DMS53 (cell line): Measurements from ENCODE around the gene FBXW8.

Source experiments
- DNase-seq: peaks from one replicate; lab custom pipeline; 2025; lab: John Stamatoyannopoulos, UW

The FBXW8 gene

DNA sequence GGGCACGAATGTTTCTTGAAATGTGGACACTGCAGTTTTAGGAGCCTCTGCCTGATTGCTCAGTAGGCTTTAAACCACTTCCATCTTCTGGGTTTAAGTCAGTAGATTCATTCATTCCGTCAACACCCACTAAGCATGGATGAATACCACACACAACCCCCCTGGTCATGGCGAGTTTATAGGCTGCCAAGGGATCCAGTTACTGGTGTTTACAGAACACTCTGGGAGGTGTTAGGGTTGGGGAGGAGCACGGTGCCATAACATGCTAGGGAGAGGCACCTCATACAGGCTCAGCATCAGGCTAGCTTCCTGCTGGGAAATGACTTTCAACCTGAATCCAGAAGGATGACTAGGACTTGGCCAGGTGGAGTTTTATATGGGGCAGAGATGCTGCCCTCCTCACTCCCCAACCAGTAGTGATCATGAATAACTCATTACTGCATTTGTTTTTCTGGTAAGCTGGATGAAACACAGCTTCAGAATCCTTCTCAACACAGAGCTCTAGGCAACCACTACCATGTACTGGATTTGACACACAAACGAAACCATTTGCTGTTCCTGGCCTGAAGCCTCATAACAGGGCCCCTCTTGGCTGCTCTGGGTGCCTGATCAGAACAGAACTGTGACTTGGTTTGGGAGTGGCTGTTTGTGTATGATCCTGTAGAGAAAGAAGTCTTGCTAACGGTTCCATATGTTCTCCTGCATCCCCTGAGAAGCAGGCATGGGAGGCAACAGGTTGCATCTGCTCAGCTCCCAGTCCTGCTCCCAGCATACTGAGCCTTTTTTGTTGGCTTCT is 47.9 kb downstream of the FBXW8 start:
- DNase-seq: no peak

- DNase-seq: no peak
These were observed 48.4 kb downstream of the FBXW8 start for GRCh38 chr12:116959198-116959460.

GRCh38 chr12:116959845-116960514 is 49.2 kb downstream of the FBXW8 start:
- no peak for DNase-seq

DNA sequence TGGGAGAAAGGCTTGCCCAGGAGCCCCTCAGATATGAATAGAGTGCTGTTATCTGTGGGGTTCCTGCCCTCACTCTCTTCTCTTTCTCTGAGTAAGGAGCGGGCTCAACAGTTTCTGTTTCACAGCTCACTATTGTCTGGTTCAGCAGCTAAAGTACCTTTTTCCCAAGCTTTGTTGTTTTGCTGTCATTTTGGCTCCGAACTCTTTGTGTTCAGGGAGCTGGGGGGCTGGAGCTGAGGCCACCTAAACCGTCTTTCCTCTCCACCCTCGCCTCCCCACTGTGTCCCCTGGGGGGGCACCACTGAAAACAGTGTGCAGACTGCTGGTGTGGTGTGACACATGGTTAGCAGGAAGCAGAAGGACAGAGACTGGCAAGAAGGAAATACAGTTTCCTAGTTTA is 51.4 kb downstream of the FBXW8 start:
- no peak for DNase-seq

DNA sequence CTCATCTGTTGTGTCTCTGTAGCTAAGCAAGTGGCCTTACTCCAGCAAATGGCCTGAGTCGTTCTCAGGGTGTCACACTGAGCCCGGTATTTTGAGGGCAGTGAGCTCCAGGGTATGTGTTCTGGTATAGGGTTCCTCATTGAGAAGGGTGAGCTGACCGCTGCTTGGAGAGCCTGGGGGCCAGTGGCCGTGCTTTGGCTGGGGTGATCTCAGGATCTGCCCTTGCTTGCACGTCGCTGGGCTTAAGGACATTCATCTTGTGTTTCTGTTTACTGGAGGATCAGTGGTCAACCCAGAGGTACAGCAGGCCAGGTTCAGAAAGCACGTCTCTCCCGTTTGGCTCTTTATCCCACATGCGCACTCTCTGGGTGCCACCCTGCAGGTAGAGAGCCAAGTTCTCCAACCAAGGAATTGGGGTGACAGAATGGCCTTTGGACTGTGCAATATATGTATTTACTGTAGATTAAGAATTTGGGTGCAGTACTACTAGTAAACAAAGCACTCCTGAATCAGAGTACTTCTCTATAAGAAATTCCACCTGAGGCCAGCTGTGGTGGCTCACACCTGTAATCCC is 52.1 kb downstream of the FBXW8 start:
- no peak for DNase-seq

DNA sequence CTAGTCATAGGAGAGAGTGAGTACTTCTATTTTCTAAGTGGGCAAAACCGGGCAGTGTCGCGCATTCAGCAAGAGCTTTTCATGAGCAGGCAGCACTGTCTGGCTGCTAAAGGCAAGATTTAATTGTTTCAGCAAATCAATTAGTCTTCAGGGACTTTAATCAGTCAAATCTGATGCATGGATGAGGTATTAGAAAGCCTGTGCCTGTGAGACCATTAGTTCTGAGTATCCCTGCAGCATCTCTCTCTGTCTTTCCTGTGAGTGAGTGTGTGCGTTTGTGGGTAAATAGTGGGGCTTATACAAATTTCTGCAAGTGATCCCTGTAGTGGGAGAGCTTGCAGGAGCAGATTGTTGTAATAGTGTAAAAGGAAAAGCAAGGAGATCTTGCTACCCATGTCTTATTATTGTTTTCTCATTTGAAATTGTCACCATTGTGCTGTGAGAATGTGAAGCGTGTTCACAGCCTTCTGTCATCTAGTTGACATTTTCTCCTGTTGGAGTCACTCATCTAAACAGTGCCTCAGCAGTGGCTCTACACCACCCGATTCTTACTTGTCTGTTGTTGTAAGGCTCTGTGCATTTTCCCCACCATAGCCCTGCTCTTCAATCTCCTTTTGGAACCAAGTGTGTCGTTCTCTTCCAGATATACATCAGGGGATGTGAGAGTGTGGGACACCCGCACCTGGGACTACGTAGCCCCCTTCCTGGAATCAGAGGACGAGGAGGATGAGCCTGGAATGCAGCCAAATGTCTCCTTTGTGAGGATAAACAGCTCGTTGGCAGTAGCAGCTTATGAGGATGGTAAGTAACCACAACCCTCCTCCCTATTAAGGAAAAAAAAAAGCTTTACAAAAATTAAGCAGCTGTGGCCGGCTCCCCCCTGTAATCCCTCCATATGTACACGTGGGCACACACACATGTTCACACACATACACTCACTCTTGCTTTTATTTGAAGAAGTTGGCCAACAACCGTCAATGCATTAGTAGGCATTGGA is 53.6 kb downstream of the FBXW8 start:
- no peak for DNase-seq

DNA sequence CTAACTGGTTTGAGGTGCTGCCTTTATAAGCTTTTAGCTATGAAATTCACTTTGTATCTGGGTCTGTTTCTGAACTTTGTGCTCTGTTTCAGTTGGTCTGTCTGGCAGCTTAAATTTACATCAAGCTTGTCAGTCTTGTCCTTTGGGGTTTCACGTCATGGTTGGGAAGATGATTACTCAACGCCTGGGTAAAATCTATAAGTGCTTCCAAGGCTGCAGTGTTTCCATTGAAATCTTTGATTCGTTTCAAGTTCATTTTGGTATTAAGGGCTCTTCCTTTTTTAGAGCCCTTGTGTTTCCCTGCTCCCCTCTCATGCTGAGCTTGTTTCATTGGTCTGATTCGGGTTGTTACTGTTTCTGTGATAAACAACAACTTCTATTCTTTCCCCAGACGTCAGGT is 58.2 kb downstream of the FBXW8 start:
- no peak for DNase-seq

GRCh38 chr12:116969615-116970585 is 59.1 kb downstream of the FBXW8 start:
- DNase-seq: no peak

GRCh38 chr12:116971222-116971621 is 60.5 kb downstream of the FBXW8 start:
- no peak for DNase-seq

DNA sequence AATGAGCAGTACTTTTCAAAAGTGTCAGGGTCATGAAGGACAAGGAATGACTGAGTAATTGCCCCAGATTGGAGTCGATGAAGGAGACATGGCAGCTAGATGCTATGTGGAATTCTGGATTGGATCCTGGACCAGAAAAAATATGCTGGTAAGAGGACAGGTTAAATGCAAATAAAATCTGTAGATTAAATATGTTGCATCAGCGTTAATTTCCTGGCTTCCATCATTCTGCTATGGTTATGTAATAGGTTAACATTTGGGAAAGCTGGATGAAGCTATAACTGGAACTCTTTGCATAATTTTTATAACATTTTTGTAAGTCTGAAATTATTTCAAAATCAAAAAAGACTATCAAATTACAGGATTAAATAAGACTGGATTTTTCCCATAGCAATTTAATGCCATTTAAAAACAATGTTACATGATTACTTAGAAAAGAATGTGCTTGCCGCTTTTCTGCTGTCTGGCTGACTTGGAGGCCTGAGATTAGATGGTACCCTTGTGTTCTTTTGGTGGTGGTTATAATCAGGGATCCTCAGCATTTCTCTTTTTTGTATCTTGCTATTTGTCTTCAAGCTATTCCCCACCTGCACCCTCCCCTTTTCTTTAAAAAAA is 65.1 kb downstream of the FBXW8 start:
- no peak for DNase-seq

DNA sequence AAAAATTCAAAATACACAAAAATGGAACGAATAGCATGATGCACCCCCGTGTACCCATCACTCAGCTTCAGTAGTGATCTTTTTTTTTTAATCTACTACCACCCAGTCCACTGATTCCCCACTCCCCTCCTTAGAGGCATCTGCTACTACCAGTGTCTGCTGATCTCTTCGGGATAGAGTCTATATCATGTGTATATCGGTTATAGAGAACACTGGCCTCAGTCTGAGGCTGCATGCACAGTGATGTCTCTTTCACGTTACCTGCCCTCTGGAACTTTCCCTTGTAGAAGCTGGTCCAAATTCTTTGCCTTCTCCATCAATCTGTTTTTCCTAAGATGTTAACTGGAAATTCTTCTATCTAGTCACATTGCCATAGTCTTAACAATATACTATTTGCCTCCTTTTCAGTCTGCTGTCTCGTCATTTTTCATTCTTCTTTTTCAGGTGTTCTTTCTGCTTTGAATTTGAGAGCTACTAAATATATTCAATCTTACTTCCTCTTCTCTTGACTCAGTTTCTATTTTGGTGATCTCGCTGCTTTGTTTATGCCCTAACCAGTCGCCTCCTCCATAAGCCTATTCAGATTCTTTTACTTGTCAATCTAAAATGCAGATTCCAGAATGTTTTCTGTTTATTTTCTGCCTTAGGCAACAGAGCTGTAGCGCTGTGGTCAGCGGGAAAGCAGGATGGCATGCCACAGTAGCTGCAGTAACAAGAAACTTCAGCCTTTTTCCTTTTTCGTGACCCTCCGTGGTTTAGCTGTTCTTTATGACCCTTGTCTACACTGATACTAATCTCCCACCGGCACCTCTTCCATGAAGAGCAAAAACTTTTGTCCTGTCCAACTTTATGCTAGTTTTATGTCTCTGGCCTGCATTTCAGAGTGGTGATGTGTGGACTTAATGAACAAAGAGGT is 67.0 kb downstream of the FBXW8 start:
- DNase-seq: no peak

DNA sequence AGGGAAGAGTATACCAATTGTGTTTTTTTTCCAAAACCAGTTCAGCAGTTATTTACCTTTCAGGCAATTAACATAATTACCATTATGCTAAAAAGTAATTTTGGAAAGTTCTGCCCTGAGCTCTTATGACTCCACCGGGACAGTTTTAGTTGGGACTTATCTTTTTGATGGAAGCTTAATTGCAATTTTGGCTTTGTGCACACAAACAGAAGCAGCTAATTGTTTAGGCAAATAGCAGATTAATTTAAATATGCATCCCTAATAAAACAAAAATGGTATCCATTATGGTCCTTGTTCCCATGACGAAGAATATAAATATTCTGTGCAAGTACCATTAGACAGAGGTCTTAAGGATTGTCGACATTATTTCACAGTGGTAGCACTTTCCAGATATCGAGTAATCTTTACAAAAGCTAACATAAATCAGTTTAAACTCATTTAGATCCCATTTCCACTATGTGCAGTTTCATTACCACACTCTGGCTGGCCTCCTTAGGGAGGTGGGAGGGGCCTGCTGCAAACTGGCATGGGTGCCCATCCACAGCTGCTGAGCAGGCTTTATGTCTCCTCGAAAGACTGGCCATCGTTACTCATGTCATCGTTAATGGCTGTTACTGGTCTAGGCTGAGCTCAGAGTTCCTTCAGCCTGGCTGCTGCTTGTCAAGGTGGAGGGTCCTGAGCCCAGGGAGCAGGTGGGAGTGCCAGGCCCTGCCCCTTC is 68.2 kb downstream of the FBXW8 start:
- no peak for DNase-seq

DNA sequence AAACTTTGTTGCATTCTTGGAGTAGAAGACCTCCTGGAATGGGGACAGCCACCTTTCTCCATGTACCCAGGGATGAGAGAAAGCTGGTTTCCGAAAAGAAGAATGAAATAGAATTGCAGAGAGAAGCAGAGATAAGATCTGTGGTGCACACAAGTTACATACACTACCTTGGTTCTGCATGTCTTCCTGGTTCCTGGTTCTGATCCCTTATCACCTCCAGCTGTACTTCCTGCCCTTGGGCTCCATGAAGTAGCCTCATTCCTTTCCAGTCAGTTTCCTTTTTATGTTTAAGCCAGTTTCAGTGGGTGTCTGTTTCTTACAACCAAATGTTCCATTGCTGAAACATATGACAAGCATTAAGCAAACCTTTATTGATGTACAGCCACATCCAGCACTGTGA is 69.3 kb downstream of the FBXW8 start:
- DNase-seq: no peak

- no peak for DNase-seq
These were observed 72.2 kb downstream of the FBXW8 start for GRCh38 chr12:116982791-116983411.

DNA sequence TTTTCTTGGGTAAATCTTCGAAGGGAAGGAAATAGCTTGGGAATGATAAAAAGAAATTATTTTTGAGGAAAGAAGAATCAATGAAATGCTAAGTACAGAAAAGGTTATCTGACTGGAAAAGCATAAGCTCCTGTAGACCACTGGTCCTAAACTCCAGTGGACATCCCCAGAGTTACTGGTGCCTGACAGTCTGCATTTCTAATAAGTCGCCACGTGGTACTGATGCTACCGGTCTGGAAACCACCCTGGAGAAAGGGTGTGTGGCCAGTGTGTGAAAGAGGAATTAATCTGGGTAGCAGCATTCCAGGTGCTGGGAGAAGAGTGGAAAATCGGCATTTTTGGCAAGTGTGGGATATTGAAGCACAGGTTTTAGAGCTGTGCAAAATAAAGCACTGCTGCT is 73.3 kb downstream of the FBXW8 start:
- DNase-seq: no peak

GRCh38 chr12:116990329-116990728 is 79.6 kb downstream of the FBXW8 start:
- DNase-seq: no peak

DNA sequence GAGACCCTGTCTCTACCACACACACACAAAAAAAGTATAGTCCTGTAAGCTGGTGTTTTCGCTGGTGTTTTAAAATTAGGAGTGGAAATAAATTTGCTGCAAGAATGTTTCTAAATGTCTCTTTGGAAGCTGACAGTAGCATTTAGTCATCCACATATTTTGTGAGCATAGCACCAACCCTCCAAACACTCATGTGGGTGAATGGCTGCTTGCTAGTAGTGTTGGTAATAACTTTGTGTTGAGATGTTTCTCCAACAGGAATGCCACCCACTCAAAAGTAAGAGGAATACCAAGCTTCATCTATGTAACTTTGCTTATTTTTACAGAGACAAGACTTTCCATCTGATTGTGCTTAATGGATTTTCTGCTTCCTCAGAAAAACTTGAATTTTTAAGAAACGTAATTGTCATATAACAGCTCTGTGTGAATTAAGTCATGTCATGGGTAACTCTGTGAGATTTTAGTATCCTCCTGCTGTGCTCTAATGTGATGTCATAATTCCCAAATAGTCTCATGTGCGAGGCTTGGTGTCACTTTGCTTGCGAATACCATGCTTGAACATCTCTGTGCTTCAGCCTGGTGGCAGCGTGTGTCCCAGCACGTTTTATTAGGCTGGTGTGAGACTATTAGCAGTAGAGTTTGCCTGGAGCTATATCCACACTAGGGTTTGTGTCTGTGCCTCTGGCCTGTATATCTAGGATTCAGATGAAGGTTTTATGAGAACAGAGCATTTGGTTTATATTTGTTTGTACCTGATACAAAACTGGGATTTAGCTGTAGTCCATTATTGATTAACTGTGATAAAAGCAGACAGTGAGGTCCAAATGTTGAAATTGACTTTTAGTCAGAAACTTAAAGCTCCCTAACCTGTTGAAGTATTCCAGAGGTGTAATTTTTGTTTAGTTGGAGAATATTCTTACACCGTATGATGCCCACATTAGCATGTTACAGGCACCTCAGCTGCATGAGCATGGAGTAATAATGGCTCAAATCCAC is 80.5 kb downstream of the FBXW8 start:
- no peak for DNase-seq
